GM21528 (cell line): ENCODE results near the gene ME2.
A peak's percentile ranks its signal among the peaks of the same experiment; 100 is the strongest.
"Not testable (repeated sequence)": the region's sequence is repeated elsewhere in the genome, so short reads cannot be mapped to it uniquely, and the experiment has no call there.

Experiments used
- ATAC-seq: cut with Tn5 transposase; IDR thresholded peaks from one replicate; pipeline ENCODE4 v1.9.1; 2021; ENCODE audit warnings: mild to moderate bottlenecking, moderate library complexity; ENCODE audit not compliant: unreplicated experiment, low FRiP score

Gene ME2

GRCh38 chr18:50878345-50879301 lies at the start of gene ME2:
ME2 (plus strand) TSS chr18:50879118; CDS start chr18:50895821, 16,703 bp downstream.
- peak; percentile 95 for ATAC-seq

- ATAC-seq = no peak
Observed at GRCh38 chr18:50829644-50830043, 49.3 kb upstream of the ME2 start.

- ATAC-seq = peak; percentile 56
Observed at GRCh38 chr18:50830544-50830943, 48.4 kb upstream of the ME2 start.

- ATAC-seq = peak; percentile 70
Observed at GRCh38 chr18:50832754-50833153, 46.2 kb upstream of the ME2 start.

GRCh38 chr18:50833496-50833895 lies 45.4 kb upstream of the ME2 start:
- ATAC-seq = not testable (repeated sequence)

GRCh38 chr18:50836521-50836957 lies 42.4 kb upstream of the ME2 start:
- ATAC-seq = no peak

- ATAC-seq = no peak
Observed at GRCh38 chr18:50839341-50839740, 39.6 kb upstream of the ME2 start.

- no peak for ATAC-seq
Observed at GRCh38 chr18:50839996-50840395, 38.9 kb upstream of the ME2 start.

- ATAC-seq = no peak
Observed at GRCh38 chr18:50842846-50843245, 36.1 kb upstream of the ME2 start.

- ATAC-seq = no peak
Observed at GRCh38 chr18:50844554-50844953, 34.4 kb upstream of the ME2 start.

GRCh38 chr18:50844960-50845359 lies 34.0 kb upstream of the ME2 start:
- ATAC-seq = no peak

- no peak for ATAC-seq
Observed at GRCh38 chr18:50847192-50847591, 31.7 kb upstream of the ME2 start.

- ATAC-seq = no peak
Observed at GRCh38 chr18:50848061-50848551, 30.8 kb upstream of the ME2 start.

GRCh38 chr18:50848991-50849390 lies 29.9 kb upstream of the ME2 start:
- ATAC-seq = no peak

GRCh38 chr18:50849419-50849821 lies 29.5 kb upstream of the ME2 start:
- no peak for ATAC-seq

GRCh38 chr18:50850307-50851065 lies 28.4 kb upstream of the ME2 start:
- ATAC-seq = no peak

- ATAC-seq = no peak
Observed at GRCh38 chr18:50853863-50854271, 25.1 kb upstream of the ME2 start.

GRCh38 chr18:50855976-50856757 lies 22.8 kb upstream of the ME2 start:
- ATAC-seq = no peak

- ATAC-seq = not testable (repeated sequence)
Observed at GRCh38 chr18:50857166-50857565, 21.8 kb upstream of the ME2 start.

GRCh38 chr18:50857694-50858093 lies 21.2 kb upstream of the ME2 start:
- ATAC-seq = no peak
